OCI-M1 (cell line): ENCODE measurements around the gene SETD2.

ENCODE experiments used
- DNase-seq: peaks from one replicate; lab custom pipeline; 2025; lab: John Stamatoyannopoulos, UW

SETD2 gene

GRCh38 chr3:46998121-46998851, 165.6 kb downstream of the SETD2 start:
- peak; percentile 58 for DNase-seq

DNA sequence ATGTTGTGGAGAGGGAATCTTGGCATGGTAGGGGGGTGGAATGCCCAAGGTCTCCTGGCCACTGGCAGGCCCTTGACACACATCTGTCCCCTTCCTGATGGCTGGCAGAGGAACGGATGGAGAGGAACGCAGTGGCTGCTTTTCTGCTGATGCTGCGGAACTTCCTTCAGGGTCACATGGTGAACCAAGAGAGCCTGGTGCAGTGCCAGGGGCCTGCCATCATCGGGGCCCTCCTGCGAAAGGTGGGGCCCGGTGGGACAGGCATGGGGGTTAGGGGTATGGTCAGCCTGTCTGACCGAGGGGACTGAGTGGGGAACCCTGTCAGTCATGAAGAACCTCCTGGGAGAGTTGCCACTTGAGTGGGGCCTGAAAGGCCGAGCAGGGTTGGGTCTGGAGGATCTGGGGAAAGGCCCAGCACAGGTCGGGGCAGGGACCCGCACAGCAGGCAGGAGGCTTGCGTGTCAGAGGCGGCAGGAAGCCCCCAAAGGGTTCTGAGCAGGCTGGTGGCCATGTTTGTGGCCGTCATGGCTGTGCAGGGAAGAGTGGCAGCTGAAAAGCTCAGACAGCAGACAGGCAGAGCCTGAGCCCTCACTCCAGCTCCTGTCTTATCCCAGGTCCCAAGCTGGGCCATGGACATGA, 166.3 kb downstream of the SETD2 start:
- no peak for DNase-seq

DNA sequence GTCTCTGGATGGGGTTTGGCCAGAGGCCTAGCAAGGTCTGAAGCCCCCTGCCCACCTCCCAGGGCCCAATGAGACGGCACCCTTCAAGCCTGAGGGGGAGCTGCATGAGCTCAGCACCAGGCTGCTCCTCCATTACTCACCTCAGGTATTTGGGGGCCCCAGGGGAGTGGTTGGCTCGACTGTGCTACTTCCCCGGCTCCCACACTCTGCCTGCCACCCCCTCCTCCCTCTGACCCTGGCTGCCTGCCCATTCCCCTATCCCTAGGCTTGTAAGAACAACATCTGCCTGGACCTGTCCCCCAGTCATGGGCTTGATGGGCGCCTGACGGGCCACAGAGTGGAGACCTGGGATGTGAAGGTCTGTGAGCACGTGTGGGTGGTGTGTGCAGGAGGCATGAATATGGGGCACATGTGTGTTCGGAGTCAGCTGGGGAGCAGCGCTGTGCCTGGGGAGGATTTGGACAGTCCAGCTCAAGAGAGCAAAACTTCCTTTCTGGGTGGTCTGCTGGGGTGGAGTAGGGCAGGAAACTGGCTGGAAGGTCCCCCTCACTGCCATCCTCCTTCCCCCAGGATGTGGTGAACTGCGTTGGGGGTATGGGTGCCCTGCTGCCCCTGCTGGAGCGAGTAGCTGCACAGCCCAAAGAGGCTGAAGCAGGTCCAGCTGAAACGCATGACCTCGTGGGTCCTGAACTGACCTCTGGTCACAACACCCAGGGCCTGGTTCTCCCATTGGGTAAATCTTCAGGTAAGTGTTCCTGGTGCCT, 167.0 kb downstream of the SETD2 start:
- no peak for DNase-seq

- DNase-seq: no peak
Observed at GRCh38 chr3:46995901-46996562, 167.9 kb downstream of the SETD2 start.

GRCh38 chr3:46994801-46995731, 168.8 kb downstream of the SETD2 start:
- no peak for DNase-seq

GRCh38 chr3:46993986-46994385, 169.9 kb downstream of the SETD2 start:
- DNase-seq: no peak

DNA sequence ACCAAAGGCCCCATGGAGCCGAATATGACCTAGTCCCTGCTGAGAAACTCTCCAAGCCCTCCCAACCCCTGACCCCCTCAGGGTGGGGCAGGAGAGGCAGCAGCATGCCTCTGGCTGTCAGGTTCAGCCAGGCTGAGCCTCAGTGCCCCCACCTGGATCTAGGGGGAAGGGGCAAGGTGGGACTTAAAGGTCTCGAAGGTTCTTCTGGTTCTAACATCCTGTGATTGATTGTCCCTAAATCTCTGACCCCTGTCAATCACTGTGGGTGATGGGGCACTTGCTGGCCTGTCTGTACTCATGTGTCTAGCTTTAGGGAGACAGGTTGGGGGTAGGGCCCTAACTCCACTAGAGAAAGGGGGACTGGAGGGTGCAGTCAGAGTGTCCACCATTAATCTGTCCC, 170.6 kb downstream of the SETD2 start:
- no peak for DNase-seq

DNA sequence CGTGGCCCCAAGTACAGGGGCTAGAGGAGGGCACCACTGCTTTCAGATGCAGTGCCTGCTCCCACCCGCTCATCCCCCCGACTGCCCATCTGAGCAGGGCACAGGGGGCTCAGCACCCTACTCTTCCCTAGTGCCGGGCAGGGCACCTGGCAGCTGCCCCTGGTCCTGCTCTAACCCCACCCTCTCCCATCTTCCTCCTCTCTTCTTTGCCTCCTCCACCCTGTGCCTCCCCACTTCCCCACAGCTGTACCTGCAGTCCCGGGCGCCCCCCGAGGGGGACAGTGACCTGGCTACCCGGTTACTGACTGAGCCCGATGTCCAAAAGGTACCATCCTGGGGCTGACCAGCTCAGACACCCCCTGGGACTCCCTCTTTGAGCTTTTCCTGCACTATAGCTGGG, 171.7 kb downstream of the SETD2 start:
- DNase-seq: no peak

DNA sequence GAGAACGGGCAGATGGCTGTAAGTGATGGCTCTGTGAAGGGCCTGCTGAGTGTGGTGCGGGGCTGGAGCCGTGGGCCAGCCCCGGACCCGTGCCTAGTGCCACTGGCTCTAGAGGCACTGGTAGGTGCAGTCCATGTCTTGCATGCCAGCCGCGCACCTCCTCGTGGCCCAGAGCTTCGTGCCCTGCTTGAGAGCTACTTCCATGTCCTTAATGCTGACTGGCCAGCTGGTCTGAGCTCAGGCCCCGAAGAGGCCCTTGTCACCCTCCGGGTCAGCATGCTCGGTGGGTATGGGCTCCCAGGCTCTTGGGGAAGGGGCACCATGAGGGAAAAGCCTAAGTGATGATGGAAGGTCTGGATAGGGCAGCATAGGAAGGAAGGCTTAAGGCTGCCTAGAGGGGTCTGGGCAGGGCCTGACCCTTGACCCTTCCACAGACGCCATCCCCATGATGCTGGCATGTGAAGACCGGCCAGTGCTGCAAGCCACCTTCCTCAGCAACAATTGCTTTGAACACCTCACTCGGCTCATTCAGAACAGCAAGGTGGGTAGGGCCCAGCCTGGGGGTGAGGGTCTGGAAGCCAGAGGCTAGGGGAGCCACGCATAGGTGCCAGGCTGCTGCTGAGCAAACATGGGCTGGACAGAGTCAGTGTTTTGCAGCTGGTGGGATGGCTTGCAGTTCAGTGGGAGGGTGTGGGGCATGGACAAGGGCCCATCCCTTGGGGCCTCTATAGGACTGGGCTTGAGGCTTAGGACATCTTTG, 172.3 kb downstream of the SETD2 start:
- DNase-seq: no peak

DNA sequence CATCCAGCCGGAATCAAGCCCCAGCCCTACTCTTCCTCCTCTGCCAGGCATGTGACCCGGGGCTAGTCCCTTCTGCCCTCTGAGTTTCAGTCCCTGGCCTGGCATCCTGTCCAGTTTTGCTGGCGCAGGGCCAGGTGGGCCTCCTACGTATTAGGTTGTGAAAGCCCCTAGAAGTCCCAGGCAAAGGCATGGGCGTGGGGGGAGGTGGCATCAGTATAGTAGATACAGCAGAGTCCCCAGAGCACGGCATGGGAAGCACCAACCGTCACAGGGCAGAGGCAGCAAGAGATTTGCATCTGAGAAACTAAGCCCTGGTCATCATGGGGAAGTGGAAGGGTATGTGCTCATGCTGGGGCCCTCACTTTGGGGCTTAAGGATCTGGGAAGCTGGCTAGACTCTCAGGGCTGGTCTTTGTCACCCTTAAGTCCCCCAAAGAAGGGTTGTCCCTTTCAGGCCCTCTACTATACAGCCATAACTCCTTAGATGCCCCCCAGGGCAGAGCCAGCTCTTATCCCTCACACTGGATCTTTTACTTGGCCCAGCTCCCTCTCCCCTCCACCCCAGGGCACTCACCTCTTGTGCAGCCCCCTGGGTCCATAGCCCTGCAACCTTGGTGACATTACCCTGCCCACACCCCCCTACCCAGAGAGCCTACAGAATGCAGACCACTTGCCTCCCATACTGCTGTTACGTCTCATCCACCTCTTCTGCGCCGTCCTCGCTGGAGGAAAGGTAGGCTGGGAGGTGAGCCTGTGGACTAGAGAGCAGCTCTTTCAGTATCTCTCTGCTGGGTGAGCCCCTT, 173.1 kb downstream of the SETD2 start:
- DNase-seq: no peak

GRCh38 chr3:46989146-46989810, 174.6 kb downstream of the SETD2 start:
- DNase-seq: no peak

- no peak for DNase-seq
Observed at GRCh38 chr3:46988616-46989015, 175.3 kb downstream of the SETD2 start.

DNA sequence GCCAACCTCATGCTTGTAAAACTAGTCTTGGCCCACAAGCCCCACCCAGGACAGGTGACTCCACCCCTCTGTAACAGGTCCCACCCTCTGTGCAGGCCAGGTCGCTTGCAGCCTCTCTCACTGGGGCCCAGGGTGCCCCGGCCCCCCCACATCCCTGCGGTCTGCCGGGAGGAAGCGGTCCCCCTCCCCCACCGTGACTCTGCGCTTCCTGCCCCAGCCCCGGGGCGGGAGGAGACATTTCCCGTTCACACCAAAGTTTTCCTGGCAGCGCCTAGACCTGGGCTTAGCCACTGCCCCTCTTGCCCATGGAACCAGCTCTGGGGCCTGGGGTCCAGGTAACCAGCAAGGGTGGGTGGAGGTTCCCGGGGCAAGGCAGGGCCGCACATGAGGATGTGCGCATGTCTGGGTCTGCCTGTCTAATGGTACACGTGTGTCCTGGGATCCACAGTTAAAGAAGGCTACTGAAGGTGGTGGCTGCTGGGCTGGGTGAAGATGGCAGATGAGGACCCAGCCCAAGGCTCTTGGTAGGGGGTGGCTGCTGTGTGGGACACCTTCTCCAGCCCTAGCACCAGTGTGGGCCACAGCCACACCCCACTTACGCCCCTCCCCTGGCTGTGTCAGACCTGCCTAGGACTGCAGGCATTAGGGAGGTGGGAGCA, 176.0 kb downstream of the SETD2 start:
- peak; percentile 93 for DNase-seq

DNA sequence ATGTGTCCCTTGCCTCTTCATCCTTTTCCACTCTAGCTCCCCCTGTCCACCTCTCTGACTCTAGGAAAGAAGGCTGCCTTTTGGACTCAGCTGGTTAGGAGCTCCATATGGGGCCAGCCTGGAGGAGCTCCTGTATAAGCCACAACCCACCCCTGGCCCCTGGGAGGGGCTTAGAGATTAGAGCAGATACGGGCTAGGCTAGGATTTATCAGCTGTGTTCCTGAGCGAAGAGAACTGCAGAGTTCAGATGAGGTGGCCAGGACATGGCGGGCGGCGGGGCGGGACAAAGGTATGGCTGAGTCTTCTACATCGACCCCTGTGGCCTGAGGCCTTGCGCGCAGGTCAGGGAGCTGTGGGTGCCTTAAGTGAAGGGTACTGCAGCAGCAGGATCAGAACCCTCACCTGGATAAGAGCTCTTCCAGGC, 176.6 kb downstream of the SETD2 start:
- DNase-seq: peak; percentile 92

DNA sequence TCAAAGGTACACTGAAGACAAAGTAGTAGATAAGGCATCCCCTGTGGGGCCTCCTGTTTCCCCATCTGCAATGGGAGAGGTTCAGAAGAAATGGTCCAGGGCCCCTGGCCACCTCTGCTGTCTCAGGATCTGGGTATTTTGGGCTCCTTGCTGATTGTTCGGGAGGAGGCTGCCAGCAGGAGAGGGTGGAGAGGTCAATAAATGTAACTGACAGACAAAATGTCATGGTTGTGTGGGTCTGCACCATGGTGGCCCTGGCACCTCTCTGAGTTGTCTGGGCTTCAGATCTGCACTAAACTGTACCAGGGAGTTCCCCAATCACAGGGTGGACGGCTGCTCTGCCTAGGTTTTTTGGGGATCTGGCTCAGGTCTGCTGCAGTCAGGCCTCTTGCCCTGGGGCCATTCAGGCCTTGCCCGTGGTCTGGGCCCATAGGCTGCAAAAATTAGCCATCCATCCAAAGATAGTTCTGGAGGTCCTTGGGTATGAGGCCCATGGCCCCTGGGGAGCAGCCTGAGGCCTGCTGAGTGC, 177.1 kb downstream of the SETD2 start:
- no peak for DNase-seq

DNA sequence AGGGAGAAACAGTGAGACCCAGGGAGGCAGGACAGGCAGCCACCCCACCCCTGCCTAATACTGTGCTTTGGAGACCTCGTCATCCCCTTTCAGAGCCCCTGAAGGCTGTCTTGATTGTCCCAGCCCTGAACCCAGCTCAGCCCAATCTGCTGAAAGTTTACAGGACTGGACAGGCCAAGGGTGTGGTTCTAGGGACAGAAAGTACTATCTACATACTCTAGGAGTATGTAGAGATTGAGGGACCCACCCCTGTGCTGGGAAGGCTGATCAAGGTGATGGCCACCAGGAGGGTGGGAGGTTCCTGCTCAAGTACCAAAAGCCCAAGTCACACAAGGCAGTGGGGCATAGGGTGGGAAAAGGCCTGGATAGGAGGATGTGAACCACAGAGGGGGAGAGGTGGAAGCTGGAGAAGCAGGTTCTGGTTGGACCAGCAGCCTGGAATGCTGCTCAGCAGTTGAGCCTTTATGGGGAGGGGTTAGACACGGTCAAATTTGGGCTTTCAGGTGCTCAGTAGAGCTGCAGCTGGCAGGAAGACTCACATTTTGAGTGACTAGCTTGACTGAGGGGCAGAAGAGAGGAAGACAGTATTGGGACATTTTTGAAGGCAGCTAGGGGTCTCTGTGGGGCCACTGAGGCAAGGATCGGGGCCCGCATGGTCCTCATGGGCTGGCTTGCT, 177.7 kb downstream of the SETD2 start:
- DNase-seq: no peak

- DNase-seq: no peak
Observed at GRCh38 chr3:46985588-46985987, 178.3 kb downstream of the SETD2 start.
